Neuron (in vitro differentiated cells): ENCODE results near the gene PALM3.
"Not testable (repeated sequence)": the region's sequence is repeated elsewhere in the genome, so short reads cannot be mapped to it uniquely, and the experiment has no call there.

Experiments used
- H2AFZ ChIP-seq: one replicate; pipeline ENCODE4 v1.6.1; 2013; ENCODE audit warnings: low read depth, mild to moderate bottlenecking, inconsistent platforms, low read length, moderate library complexity
- H3K27me3 ChIP-seq: one replicate; pipeline ENCODE4 v1.6.1; 2013; ENCODE audit warnings: low read length; ENCODE audit not compliant: insufficient read depth
- H3K36me3 ChIP-seq: one replicate; pipeline ENCODE4 v1.6.1; 2013; ENCODE audit warnings: low read length; ENCODE audit not compliant: insufficient read depth
- H3K4me1 ChIP-seq: one replicate; pipeline ENCODE4 v1.6.1; 2013; ENCODE audit warnings: low read length; ENCODE audit not compliant: insufficient read depth
- H3K4me3 ChIP-seq: 2 replicates; pipeline ENCODE4 v1.5.1; 2013; ENCODE audit warnings: mild to moderate bottlenecking, low read length, moderate library complexity
- H3K9me3 ChIP-seq: one replicate; pipeline ENCODE4 v1.6.1; 2013; ENCODE audit warnings: low read length

Gene PALM3

GRCh38 chr19:14028901-14029300 lies 33.0 kb downstream of the PALM3 start:
- no peaks in the 10 kb centered on the region for H3K9me3 ChIP-seq
- H3K4me1 ChIP-seq, result peaks cover 7% of the 10 kb centered on the region
- no peaks in the 10 kb centered on the region for H3K36me3 ChIP-seq
- no peak overlapping the region for H2AFZ ChIP-seq
- H3K4me3 ChIP-seq, result no peak overlapping the region
- peaks cover 12% of the 10 kb centered on the region for H3K27me3 ChIP-seq

- Histone ChIP-seq H3K4me3 (no peak within 1 kb of the TSS), H3K4me1 (peaks cover 13% of the 10 kb centered on the region), H3K9me3 (no peaks in the 10 kb centered on the region), H2AFZ (no peak within 1 kb of the TSS), H3K27me3 (peaks cover 12% of the 10 kb centered on the region), H3K36me3 (no peaks in the 10 kb centered on the region)
Observed at GRCh38 chr19:14027856-14028450, 33.9 kb downstream of the PALM3 start, which contains the start of gene RLN3. RLN3 (plus strand) TSS chr19:14028148; CDS start chr19:14028205, 57 bp downstream.

GRCh38 chr19:14026652-14027192 lies 35.2 kb downstream of the PALM3 start:
- H3K27me3 ChIP-seq, result peaks cover 12% of the 10 kb centered on the region
- not testable (repeated sequence) for H3K36me3 ChIP-seq, H3K9me3 ChIP-seq, H3K4me3 ChIP-seq, H3K4me1 ChIP-seq, H2AFZ ChIP-seq

GRCh38 chr19:14023404-14024235 lies 38.3 kb downstream of the PALM3 start:
- peaks cover 4% of the 10 kb centered on the region for H3K27me3 ChIP-seq
- H3K4me1 ChIP-seq, result peaks cover 7% of the 10 kb centered on the region
- H2AFZ ChIP-seq, result peak overlapping the region; percentile 64

GRCh38 chr19:14022469-14022868 lies 39.4 kb downstream of the PALM3 start:
- peaks cover 2% of the 10 kb centered on the region for H3K27me3 ChIP-seq
- H3K4me1 ChIP-seq, result peaks cover 7% of the 10 kb centered on the region
- no peaks in the 10 kb centered on the region for H3K36me3 ChIP-seq
- H3K4me3 ChIP-seq, result no peak overlapping the region
- H3K9me3 ChIP-seq, result no peaks in the 10 kb centered on the region
- no peak overlapping the region for H2AFZ ChIP-seq

More at GRCh38 chr19:14023404-14024235, 38.3 kb downstream of the PALM3 start:
- Histone ChIP-seq H3K36me3 (no peaks in the 10 kb centered on the region), H3K9me3 (no peaks in the 10 kb centered on the region), H3K4me3 (no peak overlapping the region)

GRCh38 chr19:14021474-14021873 lies 40.4 kb downstream of the PALM3 start:
- Histone ChIP-seq H3K27me3 (no peaks in the 10 kb centered on the region), H3K36me3 (no peaks in the 10 kb centered on the region), H3K4me3 (no peak overlapping the region), H3K9me3 (no peaks in the 10 kb centered on the region), H3K4me1 (peaks cover 7% of the 10 kb centered on the region), H2AFZ (no peak overlapping the region)

- not testable (repeated sequence) for H3K9me3 ChIP-seq, H3K27me3 ChIP-seq, H3K36me3 ChIP-seq, H2AFZ ChIP-seq, H3K4me1 ChIP-seq, H3K4me3 ChIP-seq
Observed at GRCh38 chr19:14019739-14020138, 42.1 kb downstream of the PALM3 start.

GRCh38 chr19:14019100-14019499 lies 42.8 kb downstream of the PALM3 start:
- no peak overlapping the region for H3K4me3 ChIP-seq
- H3K9me3 ChIP-seq, result no peaks in the 10 kb centered on the region
- H3K27me3 ChIP-seq, result no peaks in the 10 kb centered on the region
- peaks cover 7% of the 10 kb centered on the region for H3K4me1 ChIP-seq
- no peak overlapping the region for H2AFZ ChIP-seq
- no peaks in the 10 kb centered on the region for H3K36me3 ChIP-seq

GRCh38 chr19:14015524-14016035 lies 46.3 kb downstream of the PALM3 start:
- Histone ChIP-seq H3K27me3 (no peaks in the 10 kb centered on the region), H3K9me3 (no peaks in the 10 kb centered on the region), H2AFZ (no peak overlapping the region), H3K4me1 (no peaks in the 10 kb centered on the region), H3K4me3 (no peak overlapping the region), H3K36me3 (no peaks in the 10 kb centered on the region)

- no peak overlapping the region for H2AFZ ChIP-seq
- H3K36me3 ChIP-seq, result no peaks in the 10 kb centered on the region
- H3K9me3 ChIP-seq, result no peaks in the 10 kb centered on the region
- no peak overlapping the region for H3K4me3 ChIP-seq
- no peaks in the 10 kb centered on the region for H3K4me1 ChIP-seq
- H3K27me3 ChIP-seq, result no peaks in the 10 kb centered on the region
Observed at GRCh38 chr19:14012378-14012915, 49.4 kb downstream of the PALM3 start.

- no peaks in the 10 kb centered on the region for H3K4me1 ChIP-seq
- no peaks in the 10 kb centered on the region for H3K36me3 ChIP-seq
- no peaks in the 10 kb centered on the region for H3K9me3 ChIP-seq
- H3K27me3 ChIP-seq, result no peaks in the 10 kb centered on the region
- H2AFZ ChIP-seq, result peak overlapping the region; percentile 91
- H3K4me3 ChIP-seq, result peak overlapping the region; percentile 79
Observed at GRCh38 chr19:14006766-14007562, 54.9 kb downstream of the PALM3 start.

- Histone ChIP-seq H3K27me3 (no peaks in the 10 kb centered on the region), H3K4me1 (no peaks in the 10 kb centered on the region), H3K36me3 (no peaks in the 10 kb centered on the region), H3K9me3 (no peaks in the 10 kb centered on the region), H2AFZ (peak within 1 kb of the TSS; percentile 91), H3K4me3 (peak within 1 kb of the TSS; percentile 79)
Observed at GRCh38 chr19:14006085-14006765, 55.7 kb downstream of the PALM3 start, which contains the start of gene RFX1. RFX1 (minus strand) TSS chr19:14006320; CDS start chr19:13993843, 12,477 bp downstream.
